PC-9 (cell line): Measurements from ENCODE around the gene TUBA8.

Experiments used
- CTCF ChIP-seq: fragments of 200-600 bp; sonication (generic); conservative IDR thresholded peaks from 2 replicates; pipeline ENCODE4 v1.6.1; 2017; ENCODE audit warnings: mixed run types, antibody characterized with exemption, mild to moderate bottlenecking, moderate library complexity
- EZH2 ChIP-seq: fragments of 200-600 bp; sonication (generic); IDR thresholded peaks from 2 replicates; pipeline ENCODE4 v1.8.0; 2017; ENCODE audit warnings: antibody characterized with exemption, low read depth

- no peak for TF ChIP-seq CTCF
- no peak for TF ChIP-seq EZH2
Observed at GRCh38 chr22:18104566-18104965, 6.0 kb upstream of the TUBA8 start.
